ENCODE data around the gene MGLL.

- TF ChIP-seq CTCF (IDR thresholded peaks at IDR 0.05 in 2 of 3, conservative IDR thresholded peaks at IDR 0.05 in 1 of 3; ENCODE audit: insufficient read depth in 2 of 3, low read depth in 1 of 3, low read length in 3 of 3), result no peak
- TF ChIP-seq FOXP1 (CRISPR knock-in tag; IDR thresholded peaks at IDR 0.05), result no peak
- no peak for TF ChIP-seq EP400 (IDR thresholded peaks at IDR 0.05)
- no peak for TF ChIP-seq ZNF274 (IDR thresholded peaks at IDR 0.05; ENCODE audit: borderline replicate concordance, low read depth, low read length)
- TF ChIP-seq EZH2 (IDR thresholded peaks at IDR 0.05; ENCODE audit: borderline replicate concordance, low read depth, low read length), result no peak
- no peak for TF ChIP-seq U2AF2 (optimal IDR thresholded peaks at IDR 0.05; ENCODE audit: low read depth, low read length)
- TF ChIP-seq MAFF (IDR thresholded peaks at IDR 0.05; ENCODE audit: low read length), result no peak
- TF ChIP-seq MAZ (CRISPR knock-in tag; conservative IDR thresholded peaks at IDR 0.05 in 1 of 2, IDR thresholded peaks at IDR 0.05 in 1 of 2), result no peak
Measured at GRCh38 chr3:127819086-127819485, 3.2 kb downstream of the MGLL start.
